Fibroblast of peridontal ligament (primary cell): ENCODE measurements around the gene GLB1L3.
A peak's percentile ranks its signal among the peaks of the same experiment; 100 is the strongest.
"Not testable (repeated sequence)": the region's sequence is repeated elsewhere in the genome, so short reads cannot be mapped to it uniquely, and the experiment has no call there.

Experiments used
- DNase-seq: peaks from one replicate; pipeline ENCODE4 v3.0.0-alpha.2; 2010; ENCODE audit errors: extremely low read depth

Gene GLB1L3

GRCh38 chr11:134343646-134344045 is 67.5 kb downstream of the GLB1L3 start:
- no peak for DNase-seq

DNA sequence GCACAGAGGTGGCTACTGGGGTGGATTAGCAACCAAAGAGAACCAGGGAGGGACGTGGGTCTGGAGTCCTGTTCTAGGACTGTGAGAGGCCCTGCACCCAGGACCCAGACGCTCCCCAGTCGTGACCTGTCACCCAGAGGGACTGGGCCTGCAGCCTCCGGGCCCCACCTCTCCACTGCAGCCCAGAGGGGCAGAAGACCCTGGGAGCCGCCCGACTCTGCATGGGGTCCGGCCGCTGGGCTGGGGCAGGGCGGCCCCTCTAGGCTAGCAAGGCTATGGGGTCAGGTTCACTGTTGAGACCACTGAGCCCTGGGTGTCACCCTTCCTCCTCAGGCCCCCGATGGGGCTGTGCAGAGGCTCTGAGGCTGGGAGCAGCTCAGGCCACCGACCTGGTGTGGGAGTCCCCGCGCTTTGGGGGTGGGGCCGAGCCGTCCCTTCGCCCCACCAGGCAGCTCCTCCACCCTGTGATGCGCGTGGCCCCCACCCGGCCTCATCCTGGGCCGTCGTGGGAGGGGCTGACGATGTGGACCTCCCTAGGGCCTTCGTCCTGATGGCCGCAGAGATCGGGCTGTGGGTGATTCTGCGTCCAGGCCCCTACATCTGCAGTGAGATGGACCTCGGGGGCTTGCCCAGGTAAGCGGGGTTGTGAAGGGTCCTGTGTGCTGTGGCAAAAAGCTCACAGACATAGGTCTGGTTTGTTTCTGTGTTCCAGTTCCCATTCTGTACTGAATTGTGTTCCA is 68.5 kb downstream of the GLB1L3 start:
- DNase-seq, result not testable (repeated sequence)

DNA sequence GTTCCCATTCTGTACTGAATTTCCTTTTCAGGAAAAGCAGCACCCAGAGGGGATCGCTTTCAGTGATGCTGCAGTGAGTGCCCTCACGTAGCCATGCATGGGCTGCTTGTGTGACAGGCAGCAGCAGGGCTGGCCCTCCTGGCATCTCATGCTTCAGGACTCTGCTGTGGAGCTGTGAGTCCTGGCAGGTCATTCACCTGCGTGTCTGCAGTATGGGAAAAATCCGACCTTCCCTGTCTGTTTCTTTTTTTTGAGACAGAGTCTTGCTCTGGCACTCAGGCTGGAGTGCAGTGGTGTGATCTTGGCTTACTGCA is 69.0 kb downstream of the GLB1L3 start:
- no peak for DNase-seq

- no peak for DNase-seq
Observed at GRCh38 chr11:134346101-134346975, 70.2 kb downstream of the GLB1L3 start.

DNA sequence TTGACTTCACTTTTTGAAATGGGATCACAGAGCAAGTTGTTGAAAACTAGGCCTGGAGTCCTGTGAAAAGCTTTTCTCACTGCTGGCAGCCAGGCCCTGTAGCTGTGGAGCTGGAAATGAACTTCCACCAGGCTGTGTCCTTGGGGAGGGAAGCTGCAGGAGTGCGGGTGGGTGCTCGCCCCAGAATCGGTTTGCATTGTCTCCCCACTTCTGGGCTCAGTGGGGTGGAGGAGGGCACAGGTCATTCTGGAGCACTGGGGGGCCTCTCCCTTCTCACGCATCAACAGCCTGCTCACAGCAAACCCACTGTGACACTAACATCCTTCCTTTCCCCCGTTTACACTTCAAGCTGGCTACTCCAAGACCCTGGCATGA is 70.8 kb downstream of the GLB1L3 start:
- DNase-seq, result no peak

DNA sequence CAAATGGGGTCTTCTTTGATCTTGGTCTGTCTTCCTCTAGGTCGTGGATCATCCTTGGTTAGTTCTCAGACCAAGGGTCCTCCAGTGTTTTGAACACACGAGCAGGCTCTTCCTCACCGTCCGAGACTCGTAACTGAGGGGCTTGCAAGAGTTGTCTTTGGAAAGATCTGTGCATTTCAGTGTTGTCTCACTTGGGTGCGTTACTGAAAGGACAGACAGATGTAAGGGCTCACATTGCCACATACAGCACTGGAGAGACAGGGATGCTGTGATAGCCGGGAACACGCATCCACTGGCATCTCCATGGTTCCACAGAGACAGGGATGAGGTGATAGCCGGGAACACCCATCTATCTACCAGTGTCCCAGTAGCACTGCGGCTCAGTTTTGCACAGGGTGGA is 71.3 kb downstream of the GLB1L3 start:
- DNase-seq, result no peak

DNA sequence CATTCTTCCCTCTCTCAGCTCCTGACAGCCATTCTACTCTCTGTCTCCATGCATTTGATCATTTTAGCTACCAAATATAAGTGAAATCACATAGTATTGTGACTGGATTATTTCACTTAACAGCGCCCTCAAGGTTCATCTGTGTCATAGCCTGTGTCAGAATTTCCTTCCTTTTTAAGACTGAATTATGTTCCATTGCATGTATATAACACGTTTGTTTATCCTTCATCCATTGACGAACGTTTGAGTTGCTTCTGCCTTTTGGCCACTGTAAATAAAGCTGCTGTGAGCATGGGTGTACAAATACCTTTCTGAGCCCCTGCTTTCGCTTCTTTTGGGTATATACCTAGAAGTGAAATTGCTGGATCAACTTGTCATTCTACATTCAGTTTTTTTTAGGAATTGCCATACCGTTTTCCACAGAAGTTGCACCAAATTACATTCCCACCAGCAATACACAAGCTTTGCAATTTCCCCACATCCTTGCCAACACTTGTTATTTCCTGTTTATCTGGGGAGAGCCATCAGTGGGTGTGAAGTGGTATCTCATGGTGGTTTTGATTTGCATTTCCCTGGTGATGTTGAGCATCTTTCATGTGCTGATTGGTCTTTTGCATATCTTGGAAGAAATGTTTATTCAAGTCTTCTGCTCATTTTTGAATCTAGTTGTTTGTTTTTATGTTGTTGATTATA is 73.1 kb downstream of the GLB1L3 start:
- no peak for DNase-seq

DNA sequence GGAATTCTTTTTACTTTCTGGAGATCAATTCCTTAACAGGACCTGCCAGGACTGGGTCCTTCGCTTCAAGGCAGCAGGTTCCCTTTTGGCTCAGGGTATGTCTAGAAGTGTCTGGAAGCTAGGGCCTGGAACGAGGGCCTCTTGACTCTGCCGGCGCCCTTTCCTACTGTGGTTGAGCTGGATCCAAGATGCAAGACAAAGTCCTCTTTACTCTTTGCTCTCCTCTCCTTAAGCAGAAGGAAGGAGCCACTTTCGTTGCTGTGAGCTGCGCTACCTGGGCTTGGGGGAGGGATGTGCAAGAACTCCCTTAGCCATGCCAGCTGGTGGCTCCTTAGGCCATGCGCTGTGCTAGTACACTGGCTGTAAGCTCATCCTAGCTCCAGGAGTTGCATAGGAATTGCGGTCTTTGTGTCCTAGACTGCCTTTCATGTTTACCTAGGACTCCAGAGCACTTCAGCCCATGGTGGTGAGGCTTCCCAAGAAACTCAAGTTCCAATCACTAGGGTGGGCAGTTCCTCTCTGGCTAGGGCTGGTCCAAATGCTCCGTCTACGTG is 73.7 kb downstream of the GLB1L3 start:
- DNase-seq, result no peak

DNA sequence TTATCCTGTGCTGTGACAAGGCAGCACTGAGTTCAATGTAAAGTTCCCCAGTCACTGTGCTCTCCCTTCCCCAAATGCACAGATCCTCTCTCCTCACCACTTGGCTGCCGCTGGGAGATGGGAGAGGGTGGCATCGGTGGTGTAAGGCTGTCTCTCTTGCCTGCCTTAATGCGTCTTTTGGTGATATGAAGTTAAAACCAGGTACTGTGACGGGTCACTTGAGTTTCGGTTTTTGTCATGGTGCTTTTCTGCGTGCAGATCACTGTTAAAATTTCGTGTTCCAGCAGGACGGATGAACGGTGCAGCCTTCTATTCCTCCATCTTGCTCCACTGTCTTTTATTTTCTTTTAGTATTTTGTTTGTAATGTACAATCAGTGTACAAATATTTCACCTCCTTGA is 74.2 kb downstream of the GLB1L3 start:
- DNase-seq, result no peak

DNA sequence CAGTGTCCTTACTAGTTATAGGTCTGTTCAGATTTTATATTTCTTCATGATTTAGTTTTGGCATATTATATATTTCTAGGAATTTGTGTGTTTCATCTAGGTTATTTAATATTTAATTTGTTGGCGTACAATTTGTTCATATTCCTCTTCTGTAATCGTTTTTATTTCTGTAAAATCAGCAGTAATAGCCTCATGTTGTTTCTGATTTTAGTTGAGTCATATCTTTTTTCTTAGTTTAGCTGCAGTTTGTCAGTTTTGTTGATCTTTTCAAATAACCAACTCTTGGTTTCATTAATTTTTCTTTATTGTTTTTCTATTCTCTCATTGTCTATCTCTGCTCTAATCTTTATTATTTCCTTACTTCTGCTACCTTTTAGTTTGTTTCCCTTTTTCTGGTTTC is 75.9 kb downstream of the GLB1L3 start:
- no peak for DNase-seq

DNA sequence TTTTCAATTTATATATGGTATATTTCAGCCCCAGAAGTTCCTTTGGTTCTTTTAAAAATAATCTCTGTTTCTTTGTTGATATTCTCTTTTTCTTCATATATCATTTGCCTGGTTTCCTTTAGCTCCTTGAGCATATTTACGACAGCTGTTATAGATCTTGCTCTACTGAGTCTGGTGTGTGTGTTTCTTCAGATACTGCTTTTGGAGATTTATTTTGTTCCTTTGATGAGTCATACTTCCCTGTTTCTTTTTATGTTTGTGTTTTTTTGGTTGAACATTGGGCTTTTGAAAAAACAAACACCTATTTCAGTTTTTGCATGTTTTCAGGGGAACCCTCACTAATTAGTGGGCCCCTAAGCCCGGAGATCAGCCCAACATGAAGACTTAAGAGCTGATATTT is 79.0 kb downstream of the GLB1L3 start:
- no peak for DNase-seq

GRCh38 chr11:134355656-134356055 is 79.5 kb downstream of the GLB1L3 start:
- no peak for DNase-seq

- no peak for DNase-seq
Observed at GRCh38 chr11:134356656-134357544, 80.7 kb downstream of the GLB1L3 start.

GRCh38 chr11:134357545-134357839 is 81.3 kb downstream of the GLB1L3 start:
- no peak for DNase-seq

DNA sequence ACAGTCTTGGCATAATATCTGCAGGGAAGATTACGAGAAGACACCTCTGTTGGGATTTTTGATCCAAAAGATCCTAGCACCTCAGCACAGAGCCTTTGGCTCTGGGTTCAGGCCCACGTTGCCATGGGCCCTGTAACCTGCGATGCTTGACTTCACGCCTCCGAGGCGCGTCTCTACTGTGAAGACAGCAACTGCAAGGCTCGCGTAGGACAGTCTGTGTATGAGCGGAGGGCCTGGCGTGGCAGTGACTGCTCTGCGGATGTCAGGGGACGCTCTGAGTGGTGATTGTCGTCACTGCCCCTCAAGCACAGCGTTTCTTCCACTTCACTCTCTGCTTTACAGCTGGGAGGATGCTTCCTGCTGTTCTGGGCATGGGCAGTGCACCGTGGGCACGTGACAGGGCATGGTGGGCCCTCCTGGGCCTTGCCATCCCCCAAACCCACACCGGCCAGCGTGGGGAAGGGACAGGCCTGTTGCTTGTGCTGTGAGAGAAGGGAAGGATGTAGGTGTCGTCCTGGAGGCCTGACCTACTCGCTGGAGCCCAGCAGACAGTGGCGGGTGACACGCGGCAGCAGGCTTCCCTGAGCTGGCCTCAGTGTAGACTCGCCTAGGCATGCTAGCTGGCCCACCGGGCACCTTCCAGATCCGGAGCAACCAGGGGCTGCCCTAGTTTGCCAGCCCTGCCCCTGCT is 82.1 kb downstream of the GLB1L3 start:
- DNase-seq, result no peak

- DNase-seq, result no peak
Observed at GRCh38 chr11:134358856-134359490, 82.8 kb downstream of the GLB1L3 start.

DNA sequence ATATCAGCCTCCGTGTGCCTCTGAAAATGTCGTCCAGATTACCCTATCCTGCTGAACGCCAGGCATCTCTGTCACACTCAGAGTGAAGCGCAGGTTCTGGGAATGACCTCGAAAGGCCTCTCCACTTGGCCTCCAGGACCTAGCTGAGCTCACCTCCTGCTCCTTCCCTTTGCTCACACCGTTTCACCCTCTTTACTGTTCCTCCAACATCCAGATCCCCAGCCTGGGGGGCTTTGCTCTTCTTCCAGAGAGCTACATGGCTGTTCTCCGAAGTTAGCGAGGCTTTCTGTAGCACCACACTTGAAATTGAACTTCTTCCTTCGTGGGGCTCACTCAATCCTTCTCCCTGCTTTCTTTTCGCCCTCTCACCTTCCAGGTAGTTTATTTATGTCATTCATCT is 83.5 kb downstream of the GLB1L3 start:
- DNase-seq, result no peak

- DNase-seq, result peak; percentile 1
Observed at GRCh38 chr11:134360050-134360835, 84.1 kb downstream of the GLB1L3 start.

DNA sequence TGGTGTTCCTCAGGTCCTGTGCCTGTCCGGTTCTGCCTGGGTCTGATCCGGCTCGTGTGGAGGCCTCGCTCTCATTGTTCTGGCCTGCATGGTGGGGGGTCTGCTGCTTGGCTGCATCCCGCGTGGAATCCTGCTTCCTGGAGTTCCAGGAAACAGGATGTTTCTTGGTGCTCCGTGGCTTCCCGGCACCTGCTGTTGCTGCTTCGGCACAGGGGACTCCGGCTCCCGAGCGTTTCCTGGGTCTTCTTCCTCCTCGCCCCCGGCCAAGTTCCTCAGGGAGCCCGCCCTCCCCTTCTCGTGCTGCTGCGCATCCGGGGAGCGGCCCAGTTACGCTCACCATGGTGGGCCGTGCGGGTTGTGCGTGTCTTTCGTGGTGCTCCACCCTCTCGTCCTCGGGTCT is 85.5 kb downstream of the GLB1L3 start:
- no peak for DNase-seq
